ENCODE measurements around the gene PPIF. TPM values are rescaled to one million over a fixed set of nuclear protein-coding genes. Genes with fewer than 3 reads are reported as not detected.

Gene PPIF
- total and polyA plus RNA-seq, 7 experiments from 2014 or later: 8.7 to 192 (median 24.0) TPM

GRCh38 chr10:79303631-79304478, 43.4 kb upstream of the PPIF start:
- ChIA-PET CTCF (no interaction called here), POLR2A (no interaction called here)
- intact Hi-C loops (cut with micrococcal nuclease): no loop called here
- Histone ChIP-seq H3K4me3 (ENCODE audit: low read length) (no peak overlapping the region), H3K27ac (ENCODE audit: low read depth, low read length) (no peak overlapping the region), H3K4me1 (ENCODE audit: control insufficient read depth in 2 of 2, insufficient read depth in 2 of 2, low read length in 2 of 2) (no peaks in the 10 kb centered on the region), H3K9me3 (ENCODE audit: control insufficient read depth in 2 of 3, low read length in 3 of 3) (no peaks in the 10 kb centered on the region), H3K36me3 (ENCODE audit: control insufficient read depth in 2 of 3, insufficient read depth in 3 of 3, low read length in 3 of 3) (peaks cover 0 to 87% (median 5%) of the 10 kb centered on the region in 3 experiments), H3K27me3 (ENCODE audit: control insufficient read depth in 2 of 2, insufficient read depth in 2 of 2, low read length in 2 of 2) (no peaks in the 10 kb centered on the region)
- Mint-ChIP-seq H3K4me1 (peaks cover 0 to 11% (median 0%) of the 10 kb centered on the region in 7 donors), H3K36me3 (peaks cover 0 to 53% (median 16%) of the 10 kb centered on the region in 5 donors), H3K27ac (no peak overlapping the region), H3K27me3 (no peaks in the 10 kb centered on the region), H3K4me3 (no peak overlapping the region), H3K9me3 (no peaks in the 10 kb centered on the region)
- ATAC-seq (no peak), DNase-seq (no peak)

DNA sequence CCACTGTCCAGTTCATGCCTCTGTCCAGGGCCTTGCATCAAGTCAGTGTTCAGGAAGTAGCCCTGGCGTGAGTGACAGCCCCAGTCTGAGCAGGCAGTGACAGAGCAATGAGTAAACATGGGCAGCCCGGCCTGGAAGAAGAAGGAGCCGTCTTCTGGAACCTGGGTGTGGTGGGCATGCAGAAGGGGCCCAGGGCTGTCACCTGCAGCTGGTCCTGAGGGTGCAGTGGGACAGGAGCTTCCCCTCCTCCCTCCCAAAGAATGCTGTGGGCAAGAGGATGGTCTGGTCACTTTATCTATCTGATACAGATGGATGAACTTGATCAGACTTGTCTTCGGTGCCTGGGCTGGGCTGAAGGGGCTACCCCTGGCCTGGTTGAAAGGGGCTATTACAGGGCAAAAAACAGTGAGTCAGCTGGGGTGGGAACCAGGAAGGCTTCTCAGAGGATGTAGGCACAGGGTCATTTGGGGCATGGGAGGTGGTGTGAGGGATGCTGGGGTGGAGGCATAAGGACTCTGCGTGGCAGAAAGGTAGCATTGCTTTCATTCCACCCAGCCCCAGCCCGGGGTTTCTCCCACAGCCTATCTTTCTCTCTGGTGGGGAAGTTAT, 42.7 kb upstream of the PPIF start:
- ChIA-PET CTCF (no interaction called here), POLR2A (no interaction called here)
- H3K9me3 ChIP-seq (ENCODE audit: control insufficient read depth in 2 of 3, low read length in 3 of 3): no peaks in the 10 kb centered on the region
- Mint-ChIP-seq H3K27me3 (no peaks in the 10 kb centered on the region), H3K4me1 (peaks cover 0 to 12% (median 0%) of the 10 kb centered on the region in 7 donors), H3K36me3 (peaks cover 0 to 53% (median 19%) of the 10 kb centered on the region in 5 donors), H3K27ac (peak overlapping the region in 1 of 9 donors; percentile 55), H3K9me3 (no peaks in the 10 kb centered on the region), H3K4me3 (no peak overlapping the region)
- no peaks in the 10 kb centered on the region for H3K27me3 ChIP-seq (ENCODE audit: control insufficient read depth in 2 of 2, insufficient read depth in 2 of 2, low read length in 2 of 2)
- H3K4me3 ChIP-seq (ENCODE audit: low read length): no peak overlapping the region
- intact Hi-C loops (cut with micrococcal nuclease): no loop called here
- H3K4me1 ChIP-seq (ENCODE audit: control insufficient read depth in 2 of 2, insufficient read depth in 2 of 2, low read length in 2 of 2): no peaks in the 10 kb centered on the region
- H3K36me3 ChIP-seq (ENCODE audit: control insufficient read depth in 2 of 3, insufficient read depth in 3 of 3, low read length in 3 of 3): peaks cover 0 to 85% (median 5%) of the 10 kb centered on the region in 3 experiments
- DNase-seq: no peak
- no peak overlapping the region for H3K27ac ChIP-seq (ENCODE audit: low read depth, low read length)
- ATAC-seq: no peak

- ChIA-PET POLR2A (no interaction called here), CTCF (no interaction called here)
- intact Hi-C loops (cut with micrococcal nuclease): no loop called here
- ATAC-seq (no peak), DNase-seq (no peak)
- Mint-ChIP-seq H3K9me3 (no peaks in the 10 kb centered on the region), H3K4me3 (no peak overlapping the region), H3K27me3 (no peaks in the 10 kb centered on the region), H3K4me1 (peaks cover 0 to 9% (median 0%) of the 10 kb centered on the region in 7 donors), H3K36me3 (peaks cover 0 to 46% (median 19%) of the 10 kb centered on the region in 5 donors), H3K27ac (no peak overlapping the region)
- peaks cover 0 to 78% (median 5%) of the 10 kb centered on the region in 3 experiments for H3K36me3 ChIP-seq (ENCODE audit: control insufficient read depth in 2 of 3, insufficient read depth in 3 of 3, low read length in 3 of 3)
- no peaks in the 10 kb centered on the region for H3K27me3 ChIP-seq (ENCODE audit: control insufficient read depth in 2 of 2, insufficient read depth in 2 of 2, low read length in 2 of 2)
- no peak overlapping the region for H3K4me3 ChIP-seq (ENCODE audit: low read length)
- no peaks in the 10 kb centered on the region for H3K4me1 ChIP-seq (ENCODE audit: control insufficient read depth in 2 of 2, insufficient read depth in 2 of 2, low read length in 2 of 2)
- no peak overlapping the region for H3K27ac ChIP-seq (ENCODE audit: low read depth, low read length)
- H3K9me3 ChIP-seq (ENCODE audit: control insufficient read depth in 2 of 3, low read length in 3 of 3): no peaks in the 10 kb centered on the region
These were observed 41.8 kb upstream of the PPIF start for GRCh38 chr10:79305515-79305914.

GRCh38 chr10:79305988-79306387, 41.3 kb upstream of the PPIF start:
- Histone ChIP-seq H3K4me3 (ENCODE audit: low read length) (no peak overlapping the region), H3K36me3 (ENCODE audit: control insufficient read depth in 2 of 3, insufficient read depth in 3 of 3, low read length in 3 of 3) (peaks cover 0 to 73% (median 5%) of the 10 kb centered on the region in 3 experiments), H3K27me3 (ENCODE audit: control insufficient read depth in 2 of 2, insufficient read depth in 2 of 2, low read length in 2 of 2) (no peaks in the 10 kb centered on the region), H3K4me1 (ENCODE audit: control insufficient read depth in 2 of 2, insufficient read depth in 2 of 2, low read length in 2 of 2) (no peaks in the 10 kb centered on the region), H3K9me3 (ENCODE audit: control insufficient read depth in 2 of 3, low read length in 3 of 3) (no peaks in the 10 kb centered on the region), H3K27ac (ENCODE audit: low read depth, low read length) (no peak overlapping the region)
- H3K9me3 Mint-ChIP-seq: no peaks in the 10 kb centered on the region
- no peak for DNase-seq
- peaks cover 0 to 12% (median 0%) of the 10 kb centered on the region in 7 donors for H3K4me1 Mint-ChIP-seq
- no peak overlapping the region for H3K27ac Mint-ChIP-seq
- H3K4me3 Mint-ChIP-seq: no peak overlapping the region
- POLR2A ChIA-PET: no interaction called here
- intact Hi-C loops (cut with micrococcal nuclease): no loop called here
- no peaks in the 10 kb centered on the region for H3K27me3 Mint-ChIP-seq
- H3K36me3 Mint-ChIP-seq: peaks cover 0 to 44% (median 17%) of the 10 kb centered on the region in 5 donors
- ATAC-seq: no peak
- CTCF ChIA-PET: no interaction called here

- Histone ChIP-seq H3K4me1 (ENCODE audit: control insufficient read depth in 2 of 2, insufficient read depth in 2 of 2, low read length in 2 of 2) (no peaks in the 10 kb centered on the region), H3K36me3 (ENCODE audit: control insufficient read depth in 2 of 3, insufficient read depth in 3 of 3, low read length in 3 of 3) (peaks cover 0 to 66% (median 5%) of the 10 kb centered on the region in 3 experiments), H3K27ac (ENCODE audit: low read depth, low read length) (no peak overlapping the region), H3K27me3 (ENCODE audit: control insufficient read depth in 2 of 2, insufficient read depth in 2 of 2, low read length in 2 of 2) (no peaks in the 10 kb centered on the region), H3K9me3 (ENCODE audit: control insufficient read depth in 2 of 3, low read length in 3 of 3) (no peaks in the 10 kb centered on the region), H3K4me3 (ENCODE audit: low read length) (no peak overlapping the region)
- peaks cover 0 to 37% (median 11%) of the 10 kb centered on the region in 5 donors for H3K36me3 Mint-ChIP-seq
- H3K4me3 Mint-ChIP-seq: no peak overlapping the region
- ChIA-PET CTCF (interaction anchor here (1.2 kb wide), 1 partner anchor 40 kb away, joined by 3 read pairs; the partner anchor contains the start of gene PPIF), POLR2A (no interaction called here)
- DNase-seq: no peak
- no peaks in the 10 kb centered on the region for H3K9me3 Mint-ChIP-seq
- no peak for ATAC-seq
- peaks cover 0 to 12% (median 0%) of the 10 kb centered on the region in 7 donors for H3K4me1 Mint-ChIP-seq
- H3K27ac Mint-ChIP-seq: no peak overlapping the region
- H3K27me3 Mint-ChIP-seq: no peaks in the 10 kb centered on the region
- intact Hi-C loops (cut with micrococcal nuclease): no loop called here
These were observed 40.5 kb upstream of the PPIF start for GRCh38 chr10:79306644-79307220.

- peaks cover 0 to 59% (median 5%) of the 10 kb centered on the region in 3 experiments for H3K36me3 ChIP-seq (ENCODE audit: control insufficient read depth in 2 of 3, insufficient read depth in 3 of 3, low read length in 3 of 3)
- H3K27me3 ChIP-seq (ENCODE audit: control insufficient read depth in 2 of 2, insufficient read depth in 2 of 2, low read length in 2 of 2): no peaks in the 10 kb centered on the region
- Mint-ChIP-seq H3K4me3 (no peak overlapping the region), H3K27me3 (no peaks in the 10 kb centered on the region), H3K4me1 (peaks cover 0 to 14% (median 0%) of the 10 kb centered on the region in 7 donors), H3K27ac (peak overlapping the region in 1 of 9 donors; percentile 63), H3K9me3 (no peaks in the 10 kb centered on the region), H3K36me3 (peaks cover 0 to 35% (median 8%) of the 10 kb centered on the region in 5 donors)
- POLR2A ChIA-PET: no interaction called here
- no peaks in the 10 kb centered on the region for H3K9me3 ChIP-seq (ENCODE audit: control insufficient read depth in 2 of 3, low read length in 3 of 3)
- intact Hi-C loops (cut with micrococcal nuclease): no loop called here
- H3K4me3 ChIP-seq (ENCODE audit: low read length): no peak overlapping the region
- H3K27ac ChIP-seq (ENCODE audit: low read depth, low read length): no peak overlapping the region
- ATAC-seq (no peak), DNase-seq (no peak)
- CTCF ChIA-PET: no interaction called here
- no peaks in the 10 kb centered on the region for H3K4me1 ChIP-seq (ENCODE audit: control insufficient read depth in 2 of 2, insufficient read depth in 2 of 2, low read length in 2 of 2)
These were observed 39.3 kb upstream of the PPIF start for GRCh38 chr10:79308016-79308415.
